ENCODE results near the gene FANCD2.

GRCh38 chr3:10041034-10041433, 14.8 kb downstream of the FANCD2 start:
- TF ChIP-seq CTCF (conservative IDR thresholded peaks at IDR 0.05 in 1 of 2, IDR thresholded peaks at IDR 0.05 in 1 of 2; ENCODE audit: extremely low read depth in 1 of 2, insufficient read depth in 1 of 2, low read depth in 1 of 2, low read length in 2 of 2) (no peak), EZH2 (IDR thresholded peaks at IDR 0.05; ENCODE audit: borderline replicate concordance, low read length) (no peak)
